Activated T-helper 2 cell treated with anti-CD3 and anti-CD28 coated beads, Interferon-gamma antibody, Interleukin-2, Interleukin-4, amounts not matched to agents 10 μg/mL and 5 μg/mL and 100 μg/mL, durations not matched to agents 14 hours and 24 hours and 36 hours (primary cell): Measurements from ENCODE around the gene MAPK14. TPM values are rescaled to one million over a fixed set of nuclear protein-coding genes. Genes with fewer than 3 reads are reported as not detected.
"Not testable (repeated sequence)": the region's sequence is repeated elsewhere in the genome, so short reads cannot be mapped to it uniquely, and the experiment has no call there.

Experiments used
- DNase-seq: peaks from one replicate; pipeline ENCODE4 v3.0.0; 2021; ENCODE audit warnings: low spot score
- H3K27ac Mint-ChIP-seq: one replicate; pipeline ENCODE4 v1.8.0; 2021; ENCODE audit warnings: mixed read lengths
- H3K27me3 Mint-ChIP-seq: one replicate; pipeline ENCODE4 v1.8.0; 2021; ENCODE audit warnings: low read depth, mixed read lengths
- H3K36me3 Mint-ChIP-seq: one replicate; pipeline ENCODE4 v1.8.0; 2021; ENCODE audit warnings: low read depth, mixed read lengths
- H3K4me1 Mint-ChIP-seq: one replicate; pipeline ENCODE4 v1.8.0; 2021; ENCODE audit warnings: low read depth, mixed read lengths
- H3K4me3 Mint-ChIP-seq: one replicate; pipeline ENCODE4 v1.8.0; 2021; ENCODE audit warnings: low read depth, mild to moderate bottlenecking, moderate library complexity, mixed read lengths
- H3K9me3 Mint-ChIP-seq: one replicate; pipeline ENCODE4 v1.8.0; 2021; ENCODE audit warnings: mixed read lengths
- intact Hi-C: fragments of 100-400 bp; cut with micrococcal nuclease; formaldehyde crosslinking; loops from one replicate; pipeline ENCODE4 v1.15.1; 2023
- total RNA-seq: library from RNA; stranded (reverse); gene quantifications from 2 replicates; pipeline ENCODE4 v1.2.3, GENCODE V29; 2022

MAPK14 gene
- total RNA-seq, 1 donor from 2014 or later, result 44.3 TPM

- Mint-ChIP-seq H3K27ac (peak overlapping the region; percentile 36), H3K36me3 (peaks cover 6% of the 10 kb centered on the region), H3K4me3 (no peak overlapping the region), H3K27me3 (no peaks in the 10 kb centered on the region), H3K9me3 (no peaks in the 10 kb centered on the region), H3K4me1 (peaks cover 58% of the 10 kb centered on the region)
- intact Hi-C loops, result loop anchor here (5.0 kb wide), 3 partner anchors 119 to 239 kb away; no protein-coding TSS in a partner anchor
- peak; percentile 86 for DNase-seq
These were observed 95.9 kb downstream of the MAPK14 start for GRCh38 chr6:36123270-36124139.

GRCh38 chr6:36124346-36124745 is 96.7 kb downstream of the MAPK14 start:
- DNase-seq, H3K27ac Mint-ChIP-seq, H3K9me3 Mint-ChIP-seq, H3K27me3 Mint-ChIP-seq, H3K36me3 Mint-ChIP-seq, H3K4me3 Mint-ChIP-seq: not testable (repeated sequence)
- intact Hi-C loops, result loop anchor here (5.0 kb wide), 3 partner anchors 118 to 238 kb away; no protein-coding TSS in a partner anchor
- peaks cover 50% of the 10 kb centered on the region for H3K4me1 Mint-ChIP-seq

- Mint-ChIP-seq H3K27me3 (no peaks in the 10 kb centered on the region), H3K4me3 (no peak overlapping the region)
These were observed 97.3 kb downstream of the MAPK14 start for GRCh38 chr6:36124881-36125280.

DNA sequence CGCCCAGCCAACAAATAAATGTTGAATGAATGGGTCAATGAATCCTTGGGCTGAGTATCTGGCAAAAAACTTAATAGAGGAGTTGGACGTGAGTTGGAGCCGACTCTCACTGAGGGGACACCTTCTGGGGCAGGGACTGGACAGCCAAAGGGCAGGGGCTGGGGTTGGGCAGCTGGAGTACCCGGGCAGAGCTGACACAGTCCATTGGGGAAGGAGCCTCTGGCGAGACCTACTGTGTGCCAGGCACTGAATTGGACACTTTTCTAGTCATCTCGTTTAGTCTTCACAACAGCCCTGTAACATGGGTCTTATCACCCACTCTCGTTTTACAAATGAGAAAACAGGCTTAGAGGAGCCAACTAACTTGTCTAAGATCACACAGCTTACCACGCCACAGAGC is 98.0 kb downstream of the MAPK14 start:
- Mint-ChIP-seq H3K27ac (no peak overlapping the region), H3K4me1 (peaks cover 42% of the 10 kb centered on the region)

More at GRCh38 chr6:36124881-36125280, 97.3 kb downstream of the MAPK14 start:
- no peak for DNase-seq
- H3K36me3 Mint-ChIP-seq, result peaks cover 3% of the 10 kb centered on the region
- intact Hi-C loops, result loop anchor here (5.0 kb wide), 3 partner anchors 117 to 237 kb away; no protein-coding TSS in a partner anchor
- peaks cover 48% of the 10 kb centered on the region for H3K4me1 Mint-ChIP-seq
- no peaks in the 10 kb centered on the region for H3K9me3 Mint-ChIP-seq
- no peak overlapping the region for H3K27ac Mint-ChIP-seq

GRCh38 chr6:36126121-36126520 is 98.5 kb downstream of the MAPK14 start:
- no peaks in the 10 kb centered on the region for H3K27me3 Mint-ChIP-seq
- intact Hi-C loops, result no loop called here
- peaks cover 3% of the 10 kb centered on the region for H3K36me3 Mint-ChIP-seq
- H3K27ac Mint-ChIP-seq, result no peak overlapping the region
- no peaks in the 10 kb centered on the region for H3K9me3 Mint-ChIP-seq
- DNase-seq, result no peak
- H3K4me1 Mint-ChIP-seq, result peaks cover 37% of the 10 kb centered on the region
- H3K4me3 Mint-ChIP-seq, result no peak overlapping the region

More for the DNA sequence above, 98.0 kb downstream of the MAPK14 start:
- Mint-ChIP-seq H3K9me3 (no peaks in the 10 kb centered on the region), H3K4me3 (no peak overlapping the region), H3K27me3 (no peaks in the 10 kb centered on the region), H3K36me3 (peaks cover 3% of the 10 kb centered on the region)
- intact Hi-C loops, result no loop called here
- DNase-seq, result no peak

DNA sequence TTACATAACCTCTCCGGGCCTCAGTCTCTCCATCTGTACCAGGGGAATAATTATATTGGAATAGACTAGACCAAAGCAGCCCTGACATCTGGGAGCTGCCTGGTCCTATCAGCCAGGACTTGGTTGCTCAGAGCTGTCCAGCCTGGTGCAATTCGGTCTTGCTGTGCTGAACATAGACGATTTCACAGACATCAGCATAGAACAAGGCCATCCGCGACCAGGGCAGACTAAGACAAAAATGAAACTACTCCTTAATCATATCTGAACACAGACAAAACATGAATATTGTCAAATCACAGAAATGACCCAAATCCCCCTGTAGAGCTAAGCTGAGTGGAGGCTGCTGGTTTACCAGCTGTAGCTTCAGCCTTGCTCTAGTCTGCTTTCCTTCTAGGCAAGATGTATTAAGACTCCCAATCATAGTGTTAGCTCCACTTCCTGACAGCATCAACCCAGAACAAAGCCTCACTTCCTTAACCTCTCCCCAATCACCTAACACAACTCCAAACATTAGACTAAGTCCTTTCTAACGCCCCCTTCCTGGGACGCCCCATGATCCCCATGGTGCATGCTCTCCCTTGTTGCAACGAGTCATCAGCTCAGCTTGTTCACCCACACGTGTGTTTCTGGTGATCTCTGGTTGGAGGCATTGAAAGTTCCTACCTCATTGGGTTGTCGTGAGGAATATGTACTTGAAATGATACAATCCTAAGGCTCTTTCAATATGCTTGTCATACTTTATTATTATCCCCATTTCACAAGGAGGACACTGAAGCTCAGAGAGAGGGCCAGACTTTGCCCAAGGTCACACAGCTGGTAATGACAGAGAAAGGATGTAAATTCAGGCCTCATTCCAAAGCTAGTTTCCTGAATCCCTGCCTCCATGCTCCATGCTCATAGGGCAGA is 99.2 kb downstream of the MAPK14 start:
- Mint-ChIP-seq H3K9me3 (no peaks in the 10 kb centered on the region), H3K4me1 (peaks cover 33% of the 10 kb centered on the region), H3K4me3 (no peak overlapping the region), H3K27me3 (no peaks in the 10 kb centered on the region), H3K27ac (peak overlapping the region; percentile 19), H3K36me3 (peaks cover 3% of the 10 kb centered on the region)
- no peak for DNase-seq
- intact Hi-C loops, result no loop called here

DNA sequence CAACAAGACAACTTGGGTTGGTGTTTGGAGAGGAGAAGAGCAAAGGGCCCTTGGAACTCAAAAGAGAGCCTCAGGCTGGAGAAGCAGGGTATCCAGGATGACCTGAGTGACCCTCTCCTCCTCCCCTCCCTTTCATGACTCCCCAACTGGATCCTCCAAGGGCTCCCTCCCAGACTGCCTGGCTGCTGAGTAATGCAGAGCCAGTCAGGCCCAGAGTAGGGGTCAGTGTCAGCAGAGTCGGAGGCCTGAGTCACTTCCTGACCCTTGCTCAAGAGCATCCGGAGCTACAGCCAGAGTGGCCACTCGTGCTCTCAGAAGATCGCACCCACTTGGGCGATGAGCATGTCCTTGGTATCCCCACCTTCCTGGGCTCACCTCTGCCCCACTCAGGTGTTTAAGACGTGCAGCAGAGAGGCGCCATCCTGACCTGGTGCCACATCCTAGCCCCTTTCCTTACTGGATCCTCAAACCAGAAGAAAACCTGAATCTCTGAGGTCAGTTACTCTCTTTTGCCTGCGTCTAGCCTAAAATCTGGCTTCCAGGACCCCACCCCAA is 99.9 kb downstream of the MAPK14 start:
- intact Hi-C loops, result no loop called here
- Mint-ChIP-seq H3K27me3 (no peaks in the 10 kb centered on the region), H3K27ac (no peak overlapping the region), H3K4me3 (no peak overlapping the region), H3K4me1 (peaks cover 36% of the 10 kb centered on the region), H3K36me3 (peaks cover 6% of the 10 kb centered on the region), H3K9me3 (no peaks in the 10 kb centered on the region)
- no peak for DNase-seq

- H3K4me1 Mint-ChIP-seq, result peaks cover 38% of the 10 kb centered on the region
- H3K27ac Mint-ChIP-seq, result no peak overlapping the region
- intact Hi-C loops, result no loop called here
- no peaks in the 10 kb centered on the region for H3K9me3 Mint-ChIP-seq
- H3K27me3 Mint-ChIP-seq, result no peaks in the 10 kb centered on the region
- DNase-seq, result no peak
- H3K4me3 Mint-ChIP-seq, result no peak overlapping the region
- peaks cover 11% of the 10 kb centered on the region for H3K36me3 Mint-ChIP-seq
These were observed 100.5 kb downstream of the MAPK14 start for GRCh38 chr6:36128073-36128472.

DNA sequence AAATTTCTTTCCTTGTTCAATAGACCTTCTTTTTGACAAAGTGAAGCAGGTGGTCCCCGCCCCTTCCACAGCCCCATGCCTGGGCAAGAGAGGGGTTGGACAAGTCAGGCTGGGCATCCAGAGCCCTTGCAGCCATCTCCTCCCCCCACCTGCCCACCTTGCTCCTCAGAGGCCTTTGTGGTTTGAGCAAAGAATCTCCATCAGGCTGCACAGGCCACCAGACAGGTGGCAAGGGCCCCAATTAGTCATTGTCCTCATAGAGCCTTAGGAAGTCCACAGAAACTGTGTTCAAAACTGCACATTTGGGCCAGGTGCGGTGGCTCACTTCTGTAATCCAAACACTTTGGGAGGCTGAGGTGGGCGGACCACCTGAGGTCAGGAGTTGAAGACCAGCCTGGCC is 101.2 kb downstream of the MAPK14 start:
- H3K27ac Mint-ChIP-seq, result no peak overlapping the region
- peaks cover 18% of the 10 kb centered on the region for H3K36me3 Mint-ChIP-seq
- no peak for DNase-seq
- H3K4me3 Mint-ChIP-seq, result no peak overlapping the region
- peaks cover 37% of the 10 kb centered on the region for H3K4me1 Mint-ChIP-seq
- H3K9me3 Mint-ChIP-seq, result no peaks in the 10 kb centered on the region
- no peaks in the 10 kb centered on the region for H3K27me3 Mint-ChIP-seq
- intact Hi-C loops, result no loop called here

- H3K27me3 Mint-ChIP-seq, intact Hi-C loops, H3K9me3 Mint-ChIP-seq, DNase-seq: not testable (repeated sequence)
- peak overlapping the region; percentile 47 for H3K4me3 Mint-ChIP-seq
- peaks cover 35% of the 10 kb centered on the region for H3K4me1 Mint-ChIP-seq
- peaks cover 20% of the 10 kb centered on the region for H3K36me3 Mint-ChIP-seq
- H3K27ac Mint-ChIP-seq, result peak overlapping the region; percentile 40
These were observed 101.7 kb downstream of the MAPK14 start for GRCh38 chr6:36129334-36129733.

DNA sequence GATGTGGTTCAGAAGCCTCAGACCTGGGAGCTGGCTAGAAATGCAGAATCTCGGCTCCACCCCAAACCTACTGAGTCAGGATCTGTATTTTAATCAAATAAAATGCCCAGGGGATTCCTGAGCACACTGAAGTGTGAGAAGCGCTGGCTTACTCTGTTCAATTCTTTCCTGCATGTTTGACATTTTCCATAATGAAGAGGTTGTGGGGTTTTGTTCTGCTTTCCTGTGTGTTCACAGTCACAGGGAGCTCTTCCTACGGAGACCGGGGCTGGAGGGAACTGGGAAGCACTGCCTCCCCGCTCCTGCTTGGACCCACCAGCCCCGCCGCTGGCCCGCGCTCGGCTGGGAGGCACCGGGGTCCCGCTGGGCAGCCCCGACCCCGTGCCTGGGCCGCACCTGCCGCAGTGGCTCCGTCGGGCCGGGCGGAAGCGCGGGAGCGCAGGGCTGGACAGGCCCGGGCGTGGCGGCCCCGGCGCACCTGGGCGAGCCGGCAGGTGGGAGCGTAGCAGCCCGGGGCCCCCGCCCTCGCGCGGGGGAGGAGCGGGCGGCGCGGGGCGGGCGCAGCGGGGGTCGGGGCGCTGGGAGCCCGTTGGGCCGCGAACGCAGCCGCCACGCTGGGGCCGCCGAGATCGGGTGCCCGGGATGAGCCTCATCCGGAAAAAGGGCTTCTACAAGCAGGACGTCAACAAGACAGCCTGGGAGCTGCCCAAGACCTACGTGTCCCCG is 102.5 kb downstream of the MAPK14 start, which contains the start of gene MAPK13:
Gene MAPK13, plus strand, starts transcription at position 573 of the 726 bp plus-strand sequence. Its CDS starts 70 bp downstream, at position 643.
- intact Hi-C loops, result loop anchor here (5.0 to 10.0 kb wide), 2 partner anchors 37 to 555 kb away; no protein-coding TSS in a partner anchor
- Mint-ChIP-seq H3K9me3 (no peaks in the 10 kb centered on the region), H3K4me3 (peak within 1 kb of the TSS; percentile 85), H3K27ac (peak within 1 kb of the TSS; percentile 92), H3K36me3 (peaks cover 22% of the 10 kb centered on the region), H3K27me3 (no peaks in the 10 kb centered on the region), H3K4me1 (peaks cover 35% of the 10 kb centered on the region)
- DNase-seq, result no peak
